ENCODE data around the gene CYTH4.
"Not testable (repeated sequence)": the region's sequence is repeated elsewhere in the genome, so short reads cannot be mapped to it uniquely, and the experiment has no call there.

The CYTH4 gene

DNA sequence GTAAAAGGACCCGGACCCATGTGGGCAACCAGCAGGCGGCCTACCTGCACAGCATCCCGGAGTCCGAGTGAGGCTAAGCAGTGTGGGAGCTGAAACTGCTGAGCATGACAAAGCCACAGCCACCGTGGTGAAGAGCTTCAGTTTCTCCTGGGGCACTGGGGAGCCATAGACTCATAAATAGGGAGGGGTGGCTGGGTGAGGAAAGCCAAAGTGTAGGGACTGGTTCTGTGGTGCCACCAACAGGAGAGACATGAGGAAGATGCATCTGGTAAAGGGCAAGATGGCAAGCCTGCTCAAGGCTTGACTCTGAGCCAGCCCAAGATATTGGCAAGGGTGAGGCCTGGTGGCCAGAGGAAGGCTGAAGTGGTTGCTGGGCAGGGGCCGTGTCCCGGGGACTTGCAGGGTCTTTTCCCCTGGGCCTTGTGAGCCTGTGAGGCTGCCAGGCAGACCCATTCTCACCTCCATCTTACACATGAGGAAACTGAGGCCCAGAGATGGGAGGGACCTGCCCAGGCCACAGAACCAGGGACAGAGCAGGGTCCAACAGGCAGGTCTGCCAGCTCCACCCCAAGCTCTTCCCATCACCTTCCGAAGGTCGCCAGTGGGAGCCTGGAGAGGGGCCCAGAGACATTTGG is 30.4 kb downstream of the CYTH4 start:
- no peak for DNase-seq

- no peak for DNase-seq
These were observed 31.3 kb downstream of the CYTH4 start for GRCh38 chr22:37313376-37314314.

DNA sequence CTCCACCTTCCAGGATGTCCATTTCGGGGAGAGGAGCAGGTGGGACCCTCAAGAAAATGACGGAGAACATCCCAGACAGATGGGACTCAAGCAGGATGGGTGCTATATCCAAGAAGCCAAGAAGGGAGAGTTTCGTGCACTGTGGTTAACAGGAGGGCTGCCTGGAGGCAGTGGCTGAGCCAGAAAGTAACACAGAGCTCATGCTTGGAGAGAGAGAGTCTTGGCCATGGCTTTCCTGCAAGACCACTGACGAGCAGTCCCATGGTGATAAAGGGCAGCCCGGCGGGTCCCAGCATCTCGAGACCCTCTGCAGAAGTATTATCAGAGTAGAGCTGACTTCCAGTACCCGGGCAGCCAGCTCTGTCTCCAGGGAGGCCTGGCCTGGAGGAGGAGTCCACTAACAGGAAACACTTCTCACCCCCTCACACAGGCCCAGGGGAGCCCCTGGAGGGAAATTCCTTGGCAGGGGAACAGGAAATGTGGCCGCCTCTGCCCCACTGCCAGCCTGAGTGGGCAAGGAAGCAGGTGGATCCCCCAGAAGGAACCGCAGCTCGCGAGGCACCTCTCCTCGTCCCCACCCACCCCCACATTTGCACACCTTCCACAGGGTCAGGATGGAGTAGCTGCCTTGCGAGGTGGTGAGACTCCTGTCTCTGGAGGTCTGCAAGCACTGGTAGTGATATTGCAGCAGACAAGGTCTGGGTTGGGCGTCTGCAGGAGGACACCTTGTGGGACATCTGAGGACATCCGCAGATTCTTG is 32.2 kb downstream of the CYTH4 start:
- no peak for DNase-seq

DNA sequence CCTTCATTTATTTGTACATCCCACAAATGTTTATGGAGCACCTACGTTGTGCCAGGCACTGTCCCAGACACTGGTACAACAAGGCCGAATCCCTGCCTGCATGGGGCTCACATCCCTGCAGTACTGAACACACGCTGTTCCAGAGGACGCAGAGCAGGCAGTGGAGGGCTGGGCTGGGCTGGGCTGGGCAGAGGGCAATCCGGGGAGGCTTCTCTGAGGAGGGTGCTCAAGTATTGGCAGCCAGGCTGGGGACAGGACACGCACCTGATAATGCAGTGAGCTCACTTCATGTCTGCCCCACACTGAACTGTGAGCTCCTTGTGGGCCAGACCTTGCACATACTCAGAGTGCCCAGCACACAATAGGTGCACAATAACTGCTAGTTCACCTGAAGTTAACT is 34.1 kb downstream of the CYTH4 start:
- DNase-seq: no peak

DNA sequence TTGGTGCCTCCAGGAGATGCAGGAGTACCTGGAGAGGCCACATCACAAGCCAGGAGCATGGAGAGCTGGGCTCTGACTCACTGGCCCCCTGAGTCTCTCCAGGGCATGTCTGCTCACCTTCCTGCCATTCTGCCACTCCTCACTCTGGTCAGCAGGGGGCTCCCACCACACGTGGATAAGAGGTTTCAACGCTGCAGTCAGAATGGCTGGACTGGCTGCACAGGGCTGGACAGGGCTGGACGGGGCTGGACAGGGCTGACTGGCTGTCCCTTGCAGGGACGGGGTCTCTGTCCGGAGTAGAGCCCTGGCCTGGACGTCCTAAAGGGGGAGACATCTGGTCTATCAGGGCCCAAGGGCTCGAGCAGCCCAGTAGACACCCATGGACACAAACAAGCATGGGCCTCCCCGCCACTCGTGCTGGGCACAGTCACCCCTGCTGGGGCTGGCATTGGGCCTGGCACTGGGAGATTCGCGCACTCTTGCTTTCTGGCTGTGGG is 34.6 kb downstream of the CYTH4 start:
- peak; percentile 86 for DNase-seq

DNA sequence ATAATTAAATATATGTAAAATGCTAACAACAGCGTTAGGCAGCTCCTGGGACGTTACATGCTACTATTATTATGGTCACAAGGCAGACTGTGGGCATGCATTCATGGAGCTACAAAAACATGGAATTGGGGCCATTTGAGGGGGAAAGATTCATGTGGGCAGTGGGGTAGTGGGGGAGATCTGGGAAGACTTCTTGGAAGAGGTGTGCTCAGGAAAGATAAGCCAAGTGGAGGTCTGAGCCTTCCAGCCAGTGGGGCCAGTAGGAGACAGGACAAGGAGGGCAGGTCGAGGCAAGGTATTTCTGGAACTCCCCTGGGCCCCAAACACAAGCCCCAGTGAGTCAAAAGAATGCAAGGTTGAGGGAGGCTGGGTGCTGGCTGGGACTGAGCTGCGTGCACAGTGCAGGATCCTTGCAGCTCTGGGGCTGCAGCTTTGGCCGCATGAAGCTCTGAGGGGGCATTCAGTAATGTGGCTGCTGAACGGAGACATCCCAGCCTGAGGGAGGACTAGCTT is 35.4 kb downstream of the CYTH4 start:
- no peak for DNase-seq

DNA sequence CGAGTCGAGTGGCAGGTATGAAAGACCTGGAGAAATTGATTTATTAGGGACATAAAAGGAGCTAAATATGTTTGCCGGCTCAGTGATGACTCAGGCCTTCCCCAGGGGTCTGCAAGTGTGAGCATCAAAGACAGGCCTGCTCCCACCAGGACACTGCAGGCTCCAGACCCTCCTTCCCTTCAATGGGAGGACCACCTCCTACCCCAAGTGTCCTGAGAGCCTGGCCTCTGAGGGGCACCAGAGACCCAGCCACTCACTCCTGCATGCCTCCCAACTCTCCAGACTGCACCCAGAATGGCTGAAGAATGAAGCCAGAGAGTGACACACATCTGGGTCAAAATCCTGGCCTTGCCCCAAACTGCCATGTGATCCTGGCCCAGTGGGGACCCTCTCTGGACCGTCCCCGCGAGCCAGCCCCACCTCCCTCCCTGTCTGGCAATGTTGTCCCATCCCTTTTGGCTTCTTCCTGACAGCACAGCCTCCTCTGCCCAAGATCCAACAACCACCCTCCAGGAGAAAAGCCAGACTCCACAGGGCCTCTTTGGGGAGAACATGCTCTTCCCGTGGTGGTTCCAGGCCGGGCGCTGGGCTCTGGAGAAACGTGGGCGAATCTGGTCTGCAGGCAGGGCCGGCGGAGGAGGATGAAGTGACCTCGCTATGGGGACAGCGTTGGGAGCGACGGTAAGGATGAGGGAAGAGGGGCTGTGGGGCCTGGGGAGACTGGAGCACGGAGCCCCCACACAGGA is 36.2 kb downstream of the CYTH4 start:
- DNase-seq: no peak

DNA sequence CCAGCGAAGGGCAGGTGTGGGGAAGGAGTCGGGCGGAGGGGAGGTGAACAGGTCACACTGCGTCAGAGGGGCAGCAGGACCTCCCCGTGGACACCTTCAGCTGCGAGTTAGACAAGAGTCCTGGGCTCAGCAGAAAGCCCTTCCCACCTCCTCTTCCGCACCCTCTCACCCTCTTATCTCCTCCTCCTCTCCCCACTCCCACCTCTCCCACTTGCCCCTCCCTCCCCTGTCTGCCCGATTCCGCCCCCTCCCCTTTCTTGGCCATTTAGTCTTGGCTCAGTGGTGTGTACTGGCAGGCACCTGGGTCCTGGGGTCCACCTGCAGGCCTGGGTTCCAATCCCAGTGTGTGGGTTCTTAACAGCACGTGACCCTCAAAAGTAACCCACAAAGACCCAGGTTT is 37.2 kb downstream of the CYTH4 start:
- no peak for DNase-seq

DNA sequence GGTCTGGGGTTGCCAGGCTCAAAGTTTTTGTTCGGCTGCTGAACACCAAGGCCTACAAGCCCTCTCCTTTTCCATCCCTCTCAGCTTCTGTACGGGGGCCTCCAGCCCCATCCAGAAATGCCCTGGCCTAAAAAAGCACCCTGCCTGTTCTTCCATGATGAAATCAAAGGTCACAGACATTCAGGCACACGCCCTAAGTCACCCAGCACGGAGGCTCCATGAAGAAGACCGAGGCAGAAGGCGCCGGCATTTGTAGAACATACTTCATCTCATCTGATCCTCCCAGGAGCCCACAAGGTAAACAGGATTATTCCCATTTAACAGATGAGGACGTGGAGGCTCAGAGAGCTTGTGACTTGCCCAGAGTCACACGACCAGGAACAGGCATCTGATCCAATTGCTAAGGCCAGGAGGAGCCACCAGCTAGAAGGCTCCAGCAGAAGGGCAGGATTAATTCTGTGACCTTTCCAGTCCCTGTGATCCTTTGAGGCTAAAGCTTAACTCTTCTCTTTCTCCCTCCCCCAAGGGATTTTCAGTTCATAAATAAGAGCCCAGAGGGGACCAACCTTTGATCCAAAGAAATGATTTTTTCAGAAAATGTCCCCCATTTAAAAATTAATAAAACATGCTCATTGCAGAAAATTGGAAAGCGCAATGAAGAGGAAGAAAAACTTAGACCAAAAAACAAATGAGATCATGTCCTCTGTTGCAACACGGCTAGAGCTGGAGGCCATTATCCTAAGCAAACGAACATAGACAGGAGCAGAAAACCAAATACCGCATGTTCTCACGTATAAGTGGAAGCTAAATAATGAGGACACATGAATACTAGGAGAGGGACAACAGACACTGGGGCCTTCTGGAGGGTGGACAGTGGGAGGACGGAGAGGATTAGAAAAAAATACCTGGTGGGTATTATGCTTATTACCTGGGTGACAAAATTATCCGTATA is 38.7 kb downstream of the CYTH4 start:
- DNase-seq: no peak

- no peak for DNase-seq
These were observed 42.2 kb downstream of the CYTH4 start for GRCh38 chr22:37324340-37325038.

DNA sequence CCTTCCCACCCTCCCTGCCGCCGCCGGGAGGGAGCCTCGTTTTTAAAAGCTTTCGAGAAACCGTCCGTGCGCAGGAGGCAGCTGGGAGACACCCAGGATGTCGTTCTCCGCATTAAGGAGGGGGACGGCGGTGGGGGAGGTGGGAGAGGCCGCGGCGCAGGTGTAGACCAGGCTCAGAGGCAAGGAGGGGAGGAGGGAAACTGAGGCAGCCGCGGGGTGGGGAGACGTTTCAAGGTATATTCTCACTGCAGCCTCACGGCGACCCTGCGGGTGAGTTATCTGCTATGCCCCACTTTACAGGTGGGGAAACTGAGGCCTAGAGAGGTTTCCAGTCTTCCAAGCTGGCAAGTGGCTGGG is 42.7 kb downstream of the CYTH4 start:
- no peak for DNase-seq

- DNase-seq: no peak
These were observed 44.4 kb downstream of the CYTH4 start for GRCh38 chr22:37326726-37327125.

DNA sequence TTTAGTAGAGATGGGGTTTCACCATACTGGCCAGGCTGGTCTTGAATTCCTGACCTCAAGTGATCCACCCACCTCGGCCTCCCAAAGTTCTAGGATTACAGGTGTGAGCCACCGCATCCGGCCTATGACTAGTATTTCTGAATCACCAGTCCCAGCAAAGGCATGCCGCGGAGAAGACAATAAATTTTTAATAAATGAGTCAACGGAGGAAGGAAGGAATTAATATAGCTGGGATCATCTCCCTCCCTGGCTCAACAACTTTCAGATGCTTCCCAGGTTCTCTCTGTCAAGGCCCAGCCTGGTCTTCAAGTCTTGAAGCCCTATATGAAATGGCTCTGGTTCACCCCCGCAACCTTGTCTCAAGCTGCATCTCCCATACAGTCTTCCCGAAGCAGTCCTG is 45.7 kb downstream of the CYTH4 start:
- peak; percentile 52 for DNase-seq

DNA sequence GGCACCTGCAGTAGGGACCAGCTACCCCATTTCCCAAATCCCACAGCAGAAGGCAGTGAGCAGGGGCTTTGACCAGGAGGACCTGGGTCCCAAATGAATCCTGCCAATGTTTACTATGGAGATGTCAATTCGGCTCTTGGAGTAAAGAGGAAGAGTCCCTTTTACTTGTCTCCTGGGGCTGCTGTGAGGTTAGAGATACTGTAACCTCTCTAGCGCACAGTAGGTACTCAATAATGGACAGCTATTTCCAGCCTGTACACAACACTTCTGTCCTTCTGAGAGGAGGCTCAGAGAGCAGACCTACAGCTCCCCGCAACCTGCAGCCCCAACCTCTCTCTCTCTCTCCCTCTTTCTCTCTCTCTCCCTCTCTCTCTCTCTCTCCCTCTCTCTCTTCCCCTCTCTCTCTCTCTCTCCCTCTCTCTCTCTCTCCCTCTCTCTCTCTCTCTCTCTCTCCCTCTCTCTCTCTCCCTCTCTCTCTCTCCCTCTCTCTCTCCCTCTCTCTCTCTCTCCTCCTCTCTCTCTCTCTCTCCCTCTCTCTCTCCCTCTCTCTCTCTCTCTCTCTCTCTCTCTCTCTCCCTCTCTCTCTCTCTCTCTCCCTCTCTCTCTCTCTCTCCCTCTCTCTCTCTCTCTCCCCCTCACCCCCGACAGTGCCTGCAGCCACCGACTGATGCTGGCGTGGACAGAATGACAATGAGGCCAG is 46.4 kb downstream of the CYTH4 start:
- DNase-seq: not testable (repeated sequence)

DNA sequence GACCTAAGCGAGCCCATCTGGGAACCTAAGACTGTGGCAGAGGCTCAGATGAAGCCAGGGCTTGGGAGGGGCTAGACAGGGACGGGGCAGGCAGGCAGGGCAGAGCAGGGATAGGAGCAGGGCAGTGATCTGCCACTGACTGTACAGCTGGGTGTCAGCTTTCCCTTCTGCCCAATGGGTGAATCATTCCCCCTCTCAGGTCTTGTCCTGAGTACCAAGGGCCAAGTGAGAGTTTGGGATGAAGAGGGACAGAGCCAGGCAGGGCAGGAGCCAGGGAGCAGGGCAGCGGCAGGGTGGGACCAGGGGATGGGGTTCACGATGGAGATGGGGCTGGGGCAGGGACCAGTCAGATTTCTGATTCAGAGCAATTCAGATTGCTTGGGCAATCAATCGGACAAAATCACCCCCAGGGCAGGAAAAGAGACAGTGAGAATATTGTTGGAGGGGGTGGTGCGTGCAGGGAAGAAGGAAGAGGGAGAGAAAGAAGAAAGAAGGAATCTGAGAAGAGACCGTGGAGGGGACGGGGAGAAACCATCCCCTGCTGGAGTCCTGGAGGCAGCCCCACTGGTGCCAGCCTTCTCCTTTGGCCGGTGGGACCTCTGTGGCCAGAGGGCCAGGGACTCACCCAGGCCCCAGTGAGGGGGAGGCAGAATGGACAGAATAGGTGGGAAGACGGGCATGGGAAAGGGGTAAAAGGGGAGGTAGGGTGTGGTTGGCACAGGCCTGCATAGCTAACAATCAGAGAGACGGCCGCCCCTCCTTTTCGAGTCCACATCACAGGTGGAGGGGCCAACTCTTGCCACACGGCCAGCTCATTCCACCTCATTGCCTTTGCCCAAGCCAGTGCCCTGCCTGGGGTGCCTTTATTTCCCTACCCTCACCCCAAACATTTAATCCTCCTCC is 47.2 kb downstream of the CYTH4 start:
- no peak for DNase-seq

- peak; percentile 28 for DNase-seq
These were observed 48.1 kb downstream of the CYTH4 start for GRCh38 chr22:37330200-37331033.

DNA sequence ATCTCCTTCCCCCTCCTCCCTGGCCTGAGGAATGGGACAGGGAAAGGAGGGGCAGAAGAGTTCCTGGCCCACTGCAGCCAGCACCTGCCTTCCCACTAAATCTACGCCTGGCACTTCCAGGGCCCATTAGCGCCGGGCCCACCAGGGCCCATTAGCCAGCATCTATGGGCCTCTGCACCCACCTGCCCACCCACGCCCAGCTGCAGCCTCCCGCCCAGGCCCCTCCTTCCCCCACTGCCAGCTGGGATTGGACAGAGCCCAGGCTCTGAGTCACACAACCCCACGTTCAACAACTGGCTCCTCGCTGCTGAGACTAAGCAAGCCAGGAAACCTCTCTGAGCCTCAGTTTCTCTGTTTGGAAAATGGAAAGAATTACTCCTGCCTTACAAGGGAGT is 48.7 kb downstream of the CYTH4 start:
- DNase-seq: no peak
